Lower leg skin (tissue), 4 donors: ENCODE data around the gene PPIP5K2. TPM values are rescaled to one million over a fixed set of nuclear protein-coding genes. Genes with fewer than 3 reads are reported as not detected.
"Not testable (repeated sequence)": the region's sequence is repeated elsewhere in the genome, so short reads cannot be mapped to it uniquely, and the experiment has no call there.

Experiments
- DNase-seq, 2 donors: peaks; one replicate each; pipeline ENCODE4 v3.0.0-alpha.2; 2019; ENCODE audit warnings: low spot score in 2 of 2
- H3K4me3 ChIP-seq: fragments of 200-600 bp; sonication (generic); 2 replicates; pipeline ENCODE4 v1.5.1; 2017; ENCODE audit warnings: mild to moderate bottlenecking, low read depth; ENCODE audit not compliant: poor library complexity, severe bottlenecking
- CTCF ChIP-seq, 3 donors: fragments of 450-650 bp; IDR thresholded peaks; one replicate each; pipeline ENCODE4 v1.5.1; 2016; ENCODE audit warnings: antibody characterized with exemption in 3 of 3, mild to moderate bottlenecking in 3 of 3, moderate library complexity in 2 of 3
- POLR2A ChIP-seq, 2 donors: fragments of 450-650 bp; IDR thresholded peaks; one replicate each; pipeline ENCODE4 v1.6.1; 2016 to 2017; ENCODE audit warnings: antibody characterized with exemption in 2 of 2, mild to moderate bottlenecking in 1 of 2, moderate library complexity in 1 of 2
- WGBS, 2 donors: methylation state at CpG; one replicate each; pipeline ENCODE4 v1.1.5; 2018; 5-methylcytosine and 5-hydroxymethylcytosine counted together
- intact Hi-C: fragments of 100-400 bp; cut with DNase I; formaldehyde crosslinking; loops from one replicate; pipeline ENCODE4 v1.15.0; 2023; ENCODE audit warnings: low total_unique reads
- total RNA-seq, 4 donors: library from RNA; depleted of rRNA; stranded (reverse); fragments of >200 nt; gene quantifications; one replicate each; pipeline ENCODE4 v1.1.0, GENCODE V29; 2016

Gene PPIP5K2
- total RNA-seq, 4 donors from 2014 or later, result 14.2 to 36.7 (median 20.1) TPM

GRCh38 chr5:103217101-103217500 is 97.0 kb downstream of the PPIP5K2 start:
- no peak overlapping the region for H3K4me3 ChIP-seq
- intact Hi-C loops, result no loop called here
- no peak for DNase-seq
- no peak for TF ChIP-seq CTCF (IDR thresholded peaks at IDR 0.05)
- TF ChIP-seq POLR2A (IDR thresholded peaks at IDR 0.05), result no peak

GRCh38 chr5:103218164-103218563 is 98.1 kb downstream of the PPIP5K2 start:
- WGBS, 2 donors, result 63 to 79% methylated on average over 5 of the region's 5 CpGs
- intact Hi-C loops, result no loop called here
- TF ChIP-seq POLR2A (IDR thresholded peaks at IDR 0.05) (no peak), CTCF (IDR thresholded peaks at IDR 0.05) (no peak)
- no peak overlapping the region for H3K4me3 ChIP-seq
- no peak for DNase-seq

GRCh38 chr5:103219074-103219473 is 99.0 kb downstream of the PPIP5K2 start:
- intact Hi-C loops, DNase-seq, H3K4me3 ChIP-seq: not testable (repeated sequence)
- WGBS, 2 donors, result 97 to 100% methylated on average over 2 of the region's 2 CpGs

- peak in 1 of 2 donors; percentile 76 for DNase-seq
- TF ChIP-seq POLR2A (IDR thresholded peaks at IDR 0.05), result no peak
- TF ChIP-seq CTCF (IDR thresholded peaks at IDR 0.05), result no peak
- WGBS, 2 donors, result 92 to 93% methylated on average over 28 of the region's 28 CpGs
- no peak overlapping the region for H3K4me3 ChIP-seq
- intact Hi-C loops, result no loop called here
Observed at GRCh38 chr5:103223031-103223955, 103.2 kb downstream of the PPIP5K2 start.

- H3K4me3 ChIP-seq, result no peak overlapping the region
- DNase-seq, result peak in 1 of 2 donors; percentile 26
- intact Hi-C loops, result no loop called here
- no peak for TF ChIP-seq POLR2A (IDR thresholded peaks at IDR 0.05)
- TF ChIP-seq CTCF (IDR thresholded peaks at IDR 0.05), result no peak
- WGBS, 2 donors, result 44 to 48% methylated on average over 10 to 11 of the region's 11 CpGs
Observed at GRCh38 chr5:103224118-103224893, 104.2 kb downstream of the PPIP5K2 start.

- DNase-seq, result no peak
- no peak overlapping the region for H3K4me3 ChIP-seq
- WGBS, 2 donors, result 78 to 84% methylated on average over 5 of the region's 5 CpGs
- intact Hi-C loops, result no loop called here
- TF ChIP-seq CTCF (IDR thresholded peaks at IDR 0.05) (no peak), POLR2A (IDR thresholded peaks at IDR 0.05) (no peak)
Observed at GRCh38 chr5:103224894-103225246, 104.8 kb downstream of the PPIP5K2 start.
